ENCODE results near the gene SIN3A.

Gene SIN3A

GRCh38 chr15:75327005-75327404 lies 124.5 kb downstream of the SIN3A start:
- peaks cover 12% of the 10 kb centered on the region for H3K27me3 ChIP-seq (replicated peaks; ENCODE audit: control insufficient read depth, insufficient read depth, low read length)
- H3K9me3 ChIP-seq (ENCODE audit: control insufficient read depth, low read length): no peaks in the 10 kb centered on the region
- H3K4me1 ChIP-seq (ENCODE audit: control insufficient read depth, insufficient read depth, low read length): no peaks in the 10 kb centered on the region
- no peak overlapping the region for H3K4me3 ChIP-seq (ENCODE audit: low read length)
- no peak overlapping the region for H3K9ac ChIP-seq (ENCODE audit: low read length)
- no peaks in the 10 kb centered on the region for H3K36me3 ChIP-seq (ENCODE audit: control insufficient read depth, insufficient read depth, low read length, severe bottlenecking)
- no peak for DNase-seq (ENCODE audit: low read depth)

- H3K4me1 ChIP-seq (ENCODE audit: control insufficient read depth, insufficient read depth, low read length): no peaks in the 10 kb centered on the region
- H3K9ac ChIP-seq (ENCODE audit: low read length): no peak overlapping the region
- DNase-seq (ENCODE audit: low read depth): no peak
- H3K9me3 ChIP-seq (ENCODE audit: control insufficient read depth, low read length): no peaks in the 10 kb centered on the region
- H3K36me3 ChIP-seq (ENCODE audit: control insufficient read depth, insufficient read depth, low read length, severe bottlenecking): no peaks in the 10 kb centered on the region
- peaks cover 17% of the 10 kb centered on the region for H3K27me3 ChIP-seq (replicated peaks; ENCODE audit: control insufficient read depth, insufficient read depth, low read length)
- no peak overlapping the region for H3K4me3 ChIP-seq (ENCODE audit: low read length)
Measured at GRCh38 chr15:75325922-75326321, 125.6 kb downstream of the SIN3A start.

- Histone ChIP-seq H3K9me3 (ENCODE audit: control insufficient read depth, low read length) (no peaks in the 10 kb centered on the region), H3K27me3 (replicated peaks; ENCODE audit: control insufficient read depth, insufficient read depth, low read length) (peaks cover 9% of the 10 kb centered on the region), H3K4me3 (ENCODE audit: low read length) (no peak overlapping the region), H3K4me1 (ENCODE audit: control insufficient read depth, insufficient read depth, low read length) (peaks cover 5% of the 10 kb centered on the region), H3K36me3 (ENCODE audit: control insufficient read depth, insufficient read depth, low read length, severe bottlenecking) (no peaks in the 10 kb centered on the region), H3K9ac (ENCODE audit: low read length) (no peak overlapping the region)
- DNase-seq (ENCODE audit: low read depth): no peak
Measured at GRCh38 chr15:75321711-75322110, 129.8 kb downstream of the SIN3A start.

All from adipocyte (in vitro differentiated cells).